A549 treated with GW870086 at 1 μM for 4 hours (cell line): Measurements from ENCODE around the gene GMCL1. TPM values are rescaled to one million over a fixed set of nuclear protein-coding genes. Genes with fewer than 3 reads are reported as not detected.

Experiments used
- total RNA-seq: library from RNA; stranded (reverse); fragments of 200-300 nt; extraction: Qiagen RNA extraction; gene quantifications from 5 replicates; pipeline ENCODE4 v1.2.3, GENCODE V29; 2022; ENCODE audit warnings: low read depth

The GMCL1 gene
- total RNA-seq = 6.6 to 12.1 TPM (median 9.9 TPM) in 5 replicates

GRCh38 chr2:69829256-69830044 lies at the start of gene GMCL1:
Gene GMCL1 (plus strand): TSS chr2:69829660. CDS start chr2:69829893, 233 bp downstream.

GRCh38 chr2:69893684-69894551 lies 64.5 kb downstream of the GMCL1 start, which contains the start of gene SNRNP27:
Gene SNRNP27 (plus strand): TSS chr2:69893956. CDS start chr2:69893985, 29 bp downstream.

GRCh38 chr2:69914950-69915945 lies 85.8 kb downstream of the GMCL1 start, which contains the start of gene MXD1:
Gene MXD1 (plus strand): TSS chr2:69915109. CDS start chr2:69915331, 222 bp downstream.

Other genes with a start within 250 kb of the GMCL1 start
- 9.5 to 17.9 TPM (median 14.5 TPM) in 5 replicates for gene AAK1, start 185.9 kb upstream of the GMCL1 start, total RNA-seq
- gene ANXA4, start 87.5 kb upstream of the GMCL1 start, total RNA-seq = 332 to 386 TPM (median 354 TPM) in 5 replicates
- gene SNRNP27, start 64.3 kb downstream of the GMCL1 start, total RNA-seq = 45.9 to 79.0 TPM (median 52.2 TPM) in 5 replicates
- gene MXD1, start 85.4 kb downstream of the GMCL1 start, total RNA-seq = 1.7 to 2.5 TPM (median 2.1 TPM) in 5 replicates
- gene ASPRV1, start 132.0 kb downstream of the GMCL1 start, total RNA-seq = 0.22 to 0.41 TPM (median 0.36 TPM) in 5 replicates